H1 (cell line): ENCODE measurements around the gene LMBR1. TPM values are rescaled to one million over a fixed set of nuclear protein-coding genes. Genes with fewer than 3 reads are reported as not detected.

Experiments
- CHD7 ChIP-seq: fragments of 300-600 bp; sonication (generic); IDR thresholded peaks from 2 replicates; pipeline ENCODE4 v1.7.1; 2012; ENCODE audit warnings: low read length, moderate library complexity, mild to moderate bottlenecking, inconsistent platforms; ENCODE audit not compliant: insufficient replicate concordance
- KDM4A ChIP-seq: IDR thresholded peaks from one replicate; pipeline ENCODE4 v1.7.1; 2012; ENCODE audit warnings: low read depth, mild to moderate bottlenecking, moderate library complexity, low read length, inconsistent platforms; ENCODE audit not compliant: severe bottlenecking
- polyA plus RNA-seq, 7 experiments: library from polyadenylated mRNA; depleted of rRNA in 3 of 7; stranded (reverse) in 5 of 7; unstranded in 2 of 7; fragments of >200 nt in 5 of 7; fragments of 200-250 nt in 2 of 7; gene quantifications; 1 replicate in 5 of 7; 2 replicates in 1 of 7; 4 replicates in 1 of 7; pipeline versions ENCODE4 v1.2.1 to v1.2.3, GENCODE V29; 2011 to 2013; ENCODE audit warnings: missing spikeins in 2 of 7, mixed read lengths in 2 of 7
- total RNA-seq: library from RNA; stranded (reverse); fragmentation: NEBNext Ultra II Directional; extraction: Animal tissue kit (Norgen Biotek cat#: 25700); gene quantifications from 2 replicates; pipeline ENCODE4 v1.2.1, GENCODE V29; 2021

The LMBR1 gene
- total and polyA plus RNA-seq, 2 of the 8 experiments (the other 6 are each of a cell fraction or from before 2014, with no cell fraction given) = 15.1 to 70.4 TPM

- TF ChIP-seq CHD7 (no peak), KDM4A (no peak)
These were observed 26.2 kb upstream of the LMBR1 start (continued) for GRCh38 chr7:156919132-156919713.
